WTC11 (cell line): ENCODE results near the gene MIA.

Experiments used
- ETV6 ChIP-seq: sonication (generic); formaldehyde crosslinking; IDR thresholded peaks from 2 replicates; pipeline ENCODE4 v1.8.1; 2022; ENCODE audit warnings: mild to moderate bottlenecking, missing genetic modification reagents
- ZNF121 ChIP-seq: sonication (generic); formaldehyde crosslinking; IDR thresholded peaks from 2 replicates; pipeline ENCODE4 v1.8.0; 2023; ENCODE audit warnings: missing genetic modification reagents
- ZNF317 ChIP-seq: sonication (generic); formaldehyde crosslinking; IDR thresholded peaks from 2 replicates; pipeline ENCODE4 v1.8.1; 2023; ENCODE audit warnings: low read depth, mild to moderate bottlenecking, moderate library complexity, missing genetic modification reagents, borderline replicate concordance
- TF ChIP-seq, protein P1 (sequence below): fragments of 200-600 bp; IDR thresholded peaks from 2 replicates; pipeline ENCODE4 v1.8.0; 2022; ENCODE audit warnings: antibody characterized with exemption
- TF ChIP-seq, protein P2 (sequence below): sonication (generic); formaldehyde crosslinking; IDR thresholded peaks from 2 replicates; pipeline ENCODE4 v1.8.0; 2022; ENCODE audit warnings: mild to moderate bottlenecking, missing genetic modification reagents

DNA sequence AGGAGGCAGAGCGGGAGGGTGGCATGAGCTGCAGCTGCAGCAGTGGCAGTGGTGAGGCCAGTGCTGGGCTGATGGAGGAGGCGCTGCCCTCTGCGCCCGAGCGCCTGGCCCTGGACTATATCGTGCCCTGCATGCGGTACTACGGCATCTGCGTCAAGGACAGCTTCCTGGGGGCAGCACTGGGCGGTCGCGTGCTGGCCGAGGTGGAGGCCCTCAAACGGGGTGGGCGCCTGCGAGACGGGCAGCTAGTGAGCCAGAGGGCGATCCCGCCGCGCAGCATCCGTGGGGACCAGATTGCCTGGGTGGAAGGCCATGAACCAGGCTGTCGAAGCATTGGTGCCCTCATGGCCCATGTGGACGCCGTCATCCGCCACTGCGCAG lies 25.7 kb downstream of the MIA start:
- TF ChIP-seq, protein P1, sequence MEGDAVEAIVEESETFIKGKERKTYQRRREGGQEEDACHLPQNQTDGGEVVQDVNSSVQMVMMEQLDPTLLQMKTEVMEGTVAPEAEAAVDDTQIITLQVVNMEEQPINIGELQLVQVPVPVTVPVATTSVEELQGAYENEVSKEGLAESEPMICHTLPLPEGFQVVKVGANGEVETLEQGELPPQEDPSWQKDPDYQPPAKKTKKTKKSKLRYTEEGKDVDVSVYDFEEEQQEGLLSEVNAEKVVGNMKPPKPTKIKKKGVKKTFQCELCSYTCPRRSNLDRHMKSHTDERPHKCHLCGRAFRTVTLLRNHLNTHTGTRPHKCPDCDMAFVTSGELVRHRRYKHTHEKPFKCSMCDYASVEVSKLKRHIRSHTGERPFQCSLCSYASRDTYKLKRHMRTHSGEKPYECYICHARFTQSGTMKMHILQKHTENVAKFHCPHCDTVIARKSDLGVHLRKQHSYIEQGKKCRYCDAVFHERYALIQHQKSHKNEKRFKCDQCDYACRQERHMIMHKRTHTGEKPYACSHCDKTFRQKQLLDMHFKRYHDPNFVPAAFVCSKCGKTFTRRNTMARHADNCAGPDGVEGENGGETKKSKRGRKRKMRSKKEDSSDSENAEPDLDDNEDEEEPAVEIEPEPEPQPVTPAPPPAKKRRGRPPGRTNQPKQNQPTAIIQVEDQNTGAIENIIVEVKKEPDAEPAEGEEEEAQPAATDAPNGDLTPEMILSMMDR, result no peak
- TF ChIP-seq ZNF317 (CRISPR knock-in tag), result no peak
- TF ChIP-seq, protein P2, sequence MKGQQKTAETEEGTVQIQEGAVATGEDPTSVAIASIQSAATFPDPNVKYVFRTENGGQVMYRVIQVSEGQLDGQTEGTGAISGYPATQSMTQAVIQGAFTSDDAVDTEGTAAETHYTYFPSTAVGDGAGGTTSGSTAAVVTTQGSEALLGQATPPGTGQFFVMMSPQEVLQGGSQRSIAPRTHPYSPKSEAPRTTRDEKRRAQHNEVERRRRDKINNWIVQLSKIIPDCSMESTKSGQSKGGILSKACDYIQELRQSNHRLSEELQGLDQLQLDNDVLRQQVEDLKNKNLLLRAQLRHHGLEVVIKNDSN, result no peak
- TF ChIP-seq ZNF121 (CRISPR knock-in tag), result no peak
- no peak for TF ChIP-seq ETV6
